HG02885 (cell line): ENCODE results near the gene WDR88.

Experiments
- ATAC-seq: cut with Tn5 transposase; IDR thresholded peaks from one replicate; pipeline ENCODE4 v1.9.1; 2021; ENCODE audit warnings: mild to moderate bottlenecking; ENCODE audit not compliant: unreplicated experiment, poor library complexity

The WDR88 gene

DNA sequence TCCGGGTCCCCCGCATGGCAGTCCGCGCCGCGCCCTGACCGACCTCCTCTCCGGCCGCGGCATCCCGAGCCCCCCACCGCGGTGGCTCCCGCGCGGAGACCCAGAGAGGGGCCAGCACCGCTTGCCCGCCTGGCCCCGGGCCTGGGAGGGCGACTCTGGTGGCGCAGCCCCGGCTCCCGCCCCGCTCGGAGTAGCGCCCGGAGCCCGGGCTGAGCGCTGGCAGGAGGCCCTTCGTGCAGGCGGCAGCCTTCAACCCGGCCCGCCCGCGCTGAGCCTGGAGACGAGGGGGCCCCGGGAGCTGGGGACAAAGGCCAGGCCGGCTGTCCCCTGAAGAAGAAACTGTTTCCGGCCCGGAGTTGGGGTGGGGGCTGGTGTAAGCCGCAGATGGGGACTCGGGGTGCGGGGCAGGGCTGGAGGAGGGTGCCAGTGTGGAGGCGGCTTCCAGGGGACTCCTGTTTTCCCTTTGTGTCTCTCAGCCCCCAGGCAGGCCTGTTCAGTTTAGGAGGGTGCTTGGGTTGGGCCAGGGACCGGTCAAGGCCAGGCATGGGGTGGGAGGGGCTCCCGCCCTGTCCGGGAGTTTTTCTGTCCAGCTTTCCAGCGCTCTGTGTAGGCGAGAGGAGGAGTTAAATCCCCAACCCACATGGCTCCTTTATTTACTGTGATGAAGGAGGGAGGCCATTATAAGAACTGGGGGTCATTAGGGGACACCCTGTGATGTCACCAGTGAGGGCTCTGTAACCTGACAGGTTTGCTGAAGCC is 63.2 kb downstream of the WDR88 start:
- no peak for ATAC-seq

DNA sequence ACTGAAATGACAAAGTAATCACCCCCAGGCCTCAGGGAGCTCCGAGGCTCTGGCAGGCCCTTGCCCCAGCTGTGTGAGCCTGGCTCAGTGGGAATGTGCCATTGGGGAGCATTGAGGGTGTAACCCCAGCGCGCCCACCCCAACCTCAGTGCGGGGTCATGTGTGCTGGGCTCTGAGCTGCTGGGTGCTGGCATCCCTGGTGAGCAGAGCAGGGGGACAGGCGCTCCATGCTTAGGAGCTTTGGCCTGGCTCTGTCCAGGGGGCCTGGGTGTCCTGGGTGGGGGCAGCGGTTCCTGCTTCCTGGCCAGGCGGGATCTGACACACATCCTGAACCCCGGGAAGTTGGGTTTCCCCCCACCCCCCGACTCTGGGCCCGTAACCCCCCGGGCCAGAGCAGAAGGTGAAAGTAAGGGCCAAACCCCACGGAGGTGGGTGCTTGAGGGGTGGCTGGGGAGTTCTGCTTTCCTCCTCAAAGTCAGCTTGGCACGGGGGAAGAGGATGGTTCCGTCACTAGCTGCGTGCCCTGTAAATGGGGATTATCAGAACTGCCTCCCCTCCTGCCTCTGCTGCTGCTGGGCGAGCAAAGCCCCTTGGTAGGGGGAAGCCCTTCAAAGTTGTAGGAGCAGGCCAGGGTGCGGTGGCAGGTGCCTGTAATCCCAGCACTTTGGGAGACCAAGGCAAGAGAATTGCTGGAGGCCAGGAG is 63.9 kb downstream of the WDR88 start:
- no peak for ATAC-seq

DNA sequence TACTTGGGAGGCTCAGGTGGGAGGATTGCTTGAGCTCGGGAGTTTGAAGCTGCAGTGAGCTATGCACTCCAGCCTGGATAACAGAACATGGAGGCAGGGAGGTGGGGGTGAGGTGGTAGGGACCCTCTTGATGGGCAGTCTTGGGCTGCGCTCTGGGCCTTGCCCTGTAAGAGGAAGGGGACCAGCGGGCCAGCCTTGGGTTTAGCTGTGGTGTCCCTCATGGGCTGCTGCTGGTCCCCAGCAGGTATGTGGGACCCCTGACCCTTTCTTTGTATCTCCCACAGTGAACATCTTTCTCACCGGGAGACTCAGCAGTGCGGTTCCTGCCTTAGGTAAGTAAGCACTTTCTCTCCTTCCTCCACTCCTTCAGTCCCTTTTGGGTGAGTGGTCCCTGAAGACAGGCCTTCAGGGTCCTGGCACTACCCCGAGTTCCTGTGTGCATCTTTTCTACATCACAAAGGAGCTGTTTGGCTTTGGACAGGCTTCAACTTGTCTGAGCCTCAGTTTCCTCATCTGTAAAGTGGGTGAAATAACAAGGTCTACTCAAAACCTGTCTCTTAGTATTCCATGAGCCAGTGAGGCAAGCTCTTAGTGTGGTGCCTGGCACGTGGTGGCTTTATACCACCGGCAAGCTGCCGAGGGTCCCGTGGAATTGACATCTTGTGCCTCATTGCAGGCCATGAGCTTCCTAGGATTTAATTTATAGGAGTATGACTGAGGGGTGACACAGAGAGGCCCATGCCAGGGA is 64.7 kb downstream of the WDR88 start:
- ATAC-seq = no peak

DNA sequence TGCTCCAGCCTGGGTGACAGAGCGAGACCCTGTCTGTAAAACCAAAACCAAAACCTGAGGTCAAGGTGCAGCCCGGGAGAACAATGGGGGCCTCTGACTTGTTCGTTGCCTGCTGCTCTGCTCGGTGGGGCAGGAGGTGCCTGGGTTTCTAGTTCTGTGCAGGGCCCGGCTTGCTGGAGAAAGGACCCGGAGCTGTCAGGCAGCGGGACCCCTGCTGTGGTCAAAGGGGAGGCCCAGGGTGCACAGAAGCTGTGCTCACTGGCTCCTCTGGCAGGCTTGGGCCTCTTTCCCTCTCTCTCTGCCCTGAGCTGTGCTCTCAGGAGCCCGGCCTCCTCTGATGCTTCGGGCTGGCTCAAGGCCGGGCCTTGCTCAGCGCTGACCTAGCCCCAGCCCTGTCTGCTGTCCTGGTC is 65.7 kb downstream of the WDR88 start:
- ATAC-seq = no peak

DNA sequence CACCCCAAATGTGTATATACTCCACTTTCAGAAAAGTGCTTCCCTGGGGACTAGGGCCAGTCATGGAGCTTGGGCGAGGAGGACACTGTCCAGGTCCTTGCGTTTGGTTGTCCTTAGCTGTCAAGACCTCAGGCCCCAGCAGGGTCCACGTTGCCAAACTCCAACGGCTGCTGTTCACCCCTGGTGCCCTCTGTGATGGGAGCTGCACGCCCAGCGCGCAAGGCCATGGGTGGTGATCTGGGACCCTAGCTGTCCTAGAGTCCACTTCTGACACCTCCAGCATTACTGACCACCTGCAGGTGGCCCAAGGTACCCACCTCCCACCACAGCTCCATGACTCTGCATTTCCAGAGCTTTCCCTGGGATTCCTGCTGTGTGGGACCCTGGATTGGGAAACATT is 66.3 kb downstream of the WDR88 start:
- no peak for ATAC-seq

DNA sequence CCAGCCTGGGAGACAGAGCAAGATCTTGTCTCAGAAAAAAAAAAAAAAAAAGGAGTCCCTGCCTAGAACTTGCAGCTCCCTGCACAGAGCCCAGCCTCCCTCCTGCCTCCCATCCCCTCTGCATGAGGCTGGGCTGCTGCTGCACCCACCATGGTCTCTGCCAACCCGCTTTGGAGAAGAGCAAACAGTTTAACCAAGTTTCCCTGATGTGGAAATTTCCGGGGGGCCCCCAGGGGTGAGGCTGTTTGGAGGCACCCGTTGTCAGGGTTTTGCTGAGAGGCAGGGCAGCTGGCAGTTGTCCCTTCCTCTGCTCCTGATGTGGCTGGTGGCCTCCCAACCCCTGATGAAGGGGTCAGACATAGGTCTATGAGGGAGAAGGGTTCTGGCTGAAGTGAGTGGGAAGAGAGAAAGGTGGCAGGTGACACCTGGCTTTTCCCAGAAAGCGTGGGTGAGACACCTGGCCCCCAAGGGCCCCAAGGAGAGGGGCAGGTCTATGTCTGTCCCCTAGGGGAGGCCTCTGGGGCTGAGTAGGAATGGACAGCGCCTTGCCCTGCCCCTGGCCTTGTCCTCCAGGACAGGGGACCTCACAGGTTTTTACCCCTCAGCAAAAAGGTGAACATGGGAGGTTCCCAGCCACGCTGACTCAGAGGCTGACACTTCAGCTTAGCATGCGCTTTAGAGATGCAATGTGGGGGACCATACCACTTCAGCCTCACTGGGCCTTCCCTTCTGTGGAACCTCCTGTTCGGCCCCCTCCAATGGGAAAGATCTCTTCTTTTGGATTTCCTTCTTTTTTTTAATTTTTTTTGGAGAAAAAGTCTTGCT is 67.7 kb downstream of the WDR88 start:
- ATAC-seq = no peak

DNA sequence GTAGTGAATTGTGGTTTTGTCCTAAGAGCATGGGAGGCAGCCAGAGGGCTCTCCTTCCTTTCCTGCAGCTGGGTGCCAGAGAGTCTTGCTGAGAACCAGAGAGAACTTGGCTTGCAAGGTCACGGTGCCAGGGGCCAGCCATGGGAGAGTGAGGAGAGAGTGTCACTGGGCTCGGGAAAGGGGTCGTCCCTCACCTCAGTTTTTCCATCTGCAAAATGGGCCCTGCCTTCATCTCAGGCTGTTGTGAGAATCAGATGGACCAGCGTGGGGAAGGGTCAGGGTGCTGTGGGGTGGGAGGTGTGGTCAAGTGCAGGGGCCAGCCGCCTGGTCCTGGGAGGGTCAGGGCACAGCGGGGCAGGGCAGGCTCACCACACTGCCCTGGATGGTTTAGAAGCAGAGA is 69.6 kb downstream of the WDR88 start:
- ATAC-seq = no peak

DNA sequence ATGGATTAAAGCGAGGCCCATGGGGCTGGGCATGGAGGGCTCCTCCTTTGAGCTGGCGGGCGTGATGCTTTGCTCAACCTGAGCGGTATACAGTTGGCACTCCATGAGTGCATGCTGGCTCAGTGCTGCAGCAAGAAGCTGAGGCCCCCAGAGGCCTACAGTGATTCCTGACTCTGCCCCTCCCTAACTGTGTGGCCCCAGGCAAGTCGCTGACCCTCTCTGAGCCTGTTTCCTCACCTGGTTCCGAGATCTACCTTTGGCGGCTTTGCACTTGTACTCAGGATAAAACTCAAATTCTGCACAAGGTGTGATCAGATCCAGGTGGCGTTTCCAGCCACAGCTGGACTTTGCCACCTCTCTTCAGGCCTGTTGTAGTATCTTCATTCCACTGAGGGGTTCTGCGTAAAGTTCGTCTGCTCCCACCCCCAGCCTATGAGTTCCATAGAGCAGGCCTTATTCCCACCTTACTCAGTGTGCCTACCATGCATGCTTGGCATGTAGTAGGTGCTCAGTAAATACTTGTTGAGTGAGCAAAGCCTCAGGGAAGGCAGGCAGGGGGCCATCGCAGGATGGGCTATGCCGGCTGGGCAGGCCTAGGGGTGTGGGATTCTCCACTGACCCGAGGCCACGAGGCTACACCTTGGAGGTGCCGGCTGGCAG is 70.1 kb downstream of the WDR88 start:
- no peak for ATAC-seq

DNA sequence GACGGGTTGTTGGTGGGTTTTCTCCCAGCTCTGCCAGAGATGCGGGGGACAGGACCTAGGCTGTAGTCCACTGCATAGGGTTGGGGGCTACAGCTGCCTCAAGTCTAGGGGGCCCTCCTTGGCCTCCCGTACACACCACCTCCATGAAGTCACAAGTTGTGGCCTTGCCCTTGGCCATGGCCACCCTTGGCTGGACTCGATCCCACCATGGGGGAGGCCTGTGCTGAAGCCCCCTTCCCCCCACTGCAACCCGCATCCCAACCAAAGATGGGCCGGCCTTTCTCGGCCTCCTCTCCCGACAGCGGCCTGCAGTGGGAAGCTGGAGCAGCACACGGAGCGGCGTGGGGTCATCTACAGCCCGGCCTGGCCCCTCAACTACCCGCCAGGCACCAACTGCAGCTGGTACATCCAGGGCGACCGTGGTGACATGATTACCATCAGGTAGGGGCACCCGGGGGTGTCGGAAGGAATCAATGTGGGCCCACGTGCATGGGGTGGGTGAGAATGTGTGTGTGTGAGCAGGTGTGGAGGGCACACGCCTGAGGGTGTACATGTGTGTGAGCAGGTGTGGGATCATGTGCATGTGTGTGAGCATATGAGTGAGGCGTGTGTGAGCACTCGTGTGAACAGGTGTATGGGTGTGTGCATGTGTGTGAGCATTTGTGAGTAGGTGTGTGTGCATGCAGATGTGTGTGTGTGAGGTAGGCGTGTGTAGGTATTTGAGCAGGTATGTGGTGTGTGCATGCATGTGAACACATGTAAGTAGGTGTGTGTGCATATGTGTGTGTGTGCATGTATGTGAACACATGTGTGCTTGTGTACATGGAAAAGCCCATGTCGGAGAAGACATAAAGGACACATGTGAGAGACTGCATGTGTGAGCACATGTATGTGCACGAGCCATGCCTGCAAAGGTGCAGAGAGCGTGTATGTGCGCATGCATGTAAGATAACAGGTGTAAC is 70.9 kb downstream of the WDR88 start:
- no peak for ATAC-seq

DNA sequence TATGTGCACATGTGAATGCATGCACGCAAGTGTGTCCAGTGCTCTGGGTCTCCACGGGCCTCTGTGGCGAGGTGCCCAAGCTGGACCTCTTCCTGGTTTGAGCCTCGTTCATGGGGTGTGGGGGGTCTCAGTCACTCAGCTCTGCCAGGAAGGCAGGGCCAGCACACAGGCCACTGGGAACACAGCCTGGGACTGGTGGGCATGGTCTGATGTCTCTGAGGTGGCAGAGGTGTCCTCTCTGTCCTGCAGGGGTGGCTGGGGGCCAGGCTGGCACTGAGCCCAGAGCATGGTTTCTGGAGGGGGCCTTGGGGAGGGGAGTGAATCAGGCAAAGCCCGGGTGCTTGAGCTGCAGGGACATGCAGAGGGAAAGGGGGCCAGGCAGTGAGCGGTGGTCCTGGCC is 71.6 kb downstream of the WDR88 start:
- ATAC-seq = no peak

- no peak for ATAC-seq
Observed at GRCh38 chr19:33204136-33204973, 72.4 kb downstream of the WDR88 start.

- no peak for ATAC-seq
Observed at GRCh38 chr19:33205110-33205509, 73.2 kb downstream of the WDR88 start.

GRCh38 chr19:33205531-33206260 is 73.8 kb downstream of the WDR88 start:
- ATAC-seq = no peak

DNA sequence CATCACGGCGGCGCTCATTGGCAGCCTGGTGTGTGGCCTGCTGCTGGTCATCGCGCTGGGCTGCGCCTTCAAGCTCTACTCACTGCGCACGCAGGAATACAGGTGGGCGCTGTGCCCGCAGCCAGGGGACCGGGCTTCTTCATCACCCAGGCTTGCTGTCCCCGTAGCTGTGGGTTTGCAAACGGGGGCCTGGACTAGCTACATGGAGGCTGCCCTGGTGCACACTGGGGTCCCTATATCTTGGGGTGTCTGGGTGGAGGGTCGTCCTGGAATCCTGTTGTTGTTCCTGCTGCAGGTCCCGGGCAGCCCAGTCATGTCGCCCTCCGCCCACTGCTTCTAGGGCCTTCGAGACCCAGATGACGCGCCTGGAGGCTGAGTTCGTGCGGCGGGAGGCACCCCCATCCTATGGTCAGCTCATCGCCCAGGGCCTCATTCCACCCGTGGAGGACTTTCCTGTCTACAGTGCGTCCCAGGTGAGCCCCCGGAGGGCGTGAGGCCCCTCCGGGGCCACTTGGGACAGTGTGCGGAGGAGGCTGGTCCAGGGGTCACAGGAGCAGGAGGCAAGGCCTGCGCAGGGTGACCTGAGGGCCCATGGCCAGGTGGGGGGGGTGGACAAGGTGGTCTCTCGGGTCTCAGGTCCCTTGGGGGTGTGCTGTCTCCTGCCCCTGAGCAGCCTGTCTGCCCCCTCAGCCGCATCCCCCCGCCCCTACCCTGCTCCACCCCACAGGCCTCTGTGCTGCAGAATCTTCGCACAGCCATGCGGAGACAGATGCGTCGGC is 74.5 kb downstream of the WDR88 start:
- no peak for ATAC-seq

- no peak for ATAC-seq
Observed at GRCh38 chr19:33207040-33207620, 75.2 kb downstream of the WDR88 start.

- no peak for ATAC-seq
Observed at GRCh38 chr19:33207903-33208302, 76.0 kb downstream of the WDR88 start.
